GM19240 (cell line): ENCODE results near the gene TOR1AIP1.

Experiments used
- DNase-seq: peaks from one replicate; pipeline ENCODE4 v3.0.0; 2011; ENCODE audit warnings: low spot score; ENCODE audit not compliant: insufficient read length

Gene TOR1AIP1

DNA sequence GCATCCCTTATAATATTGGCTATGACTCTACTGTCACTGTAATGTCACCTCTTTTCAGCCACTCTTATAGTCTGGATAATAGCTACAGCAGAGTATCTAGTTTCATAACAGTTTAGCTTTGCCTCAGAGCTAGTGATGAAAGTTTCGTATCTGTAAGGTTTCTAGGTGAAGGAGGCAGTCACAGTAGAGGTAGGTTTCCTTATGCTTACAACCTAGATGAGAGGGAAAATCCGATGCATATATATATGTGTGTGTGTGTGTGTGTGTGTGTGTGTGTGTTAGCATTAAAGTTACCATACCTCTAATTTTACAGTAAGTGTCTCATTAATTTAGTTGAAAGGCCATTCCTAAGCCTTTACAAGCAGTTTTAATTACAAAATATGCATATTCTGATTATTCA, 2.3 kb upstream of the TOR1AIP1 start:
- no peak for DNase-seq

- no peak for DNase-seq
These were observed 338 bp upstream of the TOR1AIP1 start for GRCh38 chr1:179881642-179882252.

DNA sequence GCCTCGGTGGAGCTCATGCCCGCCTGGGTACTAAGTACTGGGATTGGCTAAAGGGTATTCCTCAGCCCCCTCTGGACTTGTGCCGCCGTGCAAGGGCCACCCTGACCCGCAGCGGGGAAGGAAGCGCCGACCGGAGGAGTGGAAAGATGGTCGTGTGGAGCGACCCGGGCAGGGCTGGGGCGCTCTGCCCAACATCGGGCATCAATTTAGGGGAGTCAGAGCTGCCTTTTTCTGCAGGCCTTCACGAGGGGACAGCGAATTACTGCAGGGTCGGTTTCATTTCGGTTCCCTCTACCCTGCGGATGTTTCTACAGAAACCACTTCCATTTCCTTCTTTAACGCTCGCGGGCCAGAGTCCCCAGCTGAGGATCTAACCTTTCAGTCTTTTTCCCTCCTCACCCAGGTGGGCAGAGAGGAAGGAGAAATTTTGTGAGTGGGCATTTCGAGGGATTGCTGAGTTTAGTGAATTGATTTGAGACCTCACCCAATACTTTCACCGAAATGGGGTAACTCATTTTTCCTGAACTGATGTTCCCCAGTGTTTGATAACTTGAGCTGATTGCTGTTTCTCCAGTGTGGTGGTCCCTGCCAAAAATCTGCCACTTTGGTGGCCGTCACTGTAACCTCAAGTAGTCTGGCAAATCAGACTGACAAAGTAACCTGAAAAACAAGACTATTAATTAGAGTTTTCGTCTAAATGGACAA, 1.1 kb downstream of the TOR1AIP1 start:
- no peak for DNase-seq

- DNase-seq, result no peak
These were observed 1.7 kb downstream of the TOR1AIP1 start for GRCh38 chr1:179883745-179884138.

GRCh38 chr1:179888071-179888470, 6.0 kb downstream of the TOR1AIP1 start:
- no peak for DNase-seq

DNA sequence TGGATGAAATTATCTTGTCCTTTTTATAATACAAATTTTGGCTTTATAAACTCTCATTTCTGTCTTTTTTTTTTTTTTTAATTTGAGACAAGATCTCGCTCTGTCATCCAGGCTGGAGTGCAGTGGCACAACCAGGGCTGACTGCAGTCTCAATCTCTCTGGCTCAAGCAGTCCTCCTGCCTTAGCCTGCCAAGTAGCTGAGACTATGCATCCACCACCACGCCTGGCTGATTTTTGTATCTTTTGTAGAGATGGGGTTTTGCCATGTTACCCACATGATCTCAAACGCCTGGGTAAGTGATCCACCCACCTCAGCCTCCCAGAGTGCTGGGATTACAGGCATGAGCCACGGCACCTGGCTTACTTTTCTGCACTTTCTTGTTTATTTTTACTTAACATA, 7.5 kb downstream of the TOR1AIP1 start:
- DNase-seq, result no peak

DNA sequence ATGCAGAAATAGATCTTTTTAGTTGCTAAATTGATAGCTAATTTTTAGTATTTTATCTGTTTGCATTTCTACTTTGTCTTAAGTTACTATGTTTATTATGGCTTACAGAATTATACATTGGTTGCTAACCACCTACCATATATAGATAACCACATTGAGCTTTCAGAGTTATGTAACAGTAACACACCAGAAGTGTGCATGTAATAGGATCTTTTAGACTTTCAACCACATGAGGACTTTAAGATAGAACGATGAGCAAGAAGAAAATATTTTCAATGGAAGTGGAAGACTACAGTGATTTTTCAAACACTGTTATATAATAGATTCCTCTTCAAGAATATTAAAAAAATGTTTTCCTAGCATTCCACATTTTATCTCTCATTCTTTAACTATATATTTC, 28.8 kb downstream of the TOR1AIP1 start:
- no peak for DNase-seq

DNA sequence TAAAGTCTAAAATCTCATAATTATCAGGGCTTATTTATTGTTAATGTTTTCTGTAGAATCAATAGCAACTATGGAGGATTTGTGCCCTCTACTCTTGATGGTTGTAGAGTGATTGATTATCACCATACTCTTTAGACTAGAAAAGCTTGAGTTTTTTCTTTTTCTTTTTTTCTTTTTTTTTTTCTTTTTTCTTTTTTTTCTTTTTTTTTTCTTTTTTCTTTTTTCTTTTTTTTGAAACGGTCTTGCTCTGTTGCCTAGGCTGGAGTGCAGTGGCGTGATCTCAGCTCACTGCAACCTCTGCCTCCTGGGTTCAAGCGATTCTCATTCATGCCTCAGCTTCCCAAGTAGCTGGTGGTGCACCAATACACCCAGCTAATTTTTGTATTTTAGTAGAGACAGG, 29.7 kb downstream of the TOR1AIP1 start:
- DNase-seq, result no peak

- DNase-seq, result no peak
These were observed 35.7 kb downstream of the TOR1AIP1 start for GRCh38 chr1:179917601-179918429.

DNA sequence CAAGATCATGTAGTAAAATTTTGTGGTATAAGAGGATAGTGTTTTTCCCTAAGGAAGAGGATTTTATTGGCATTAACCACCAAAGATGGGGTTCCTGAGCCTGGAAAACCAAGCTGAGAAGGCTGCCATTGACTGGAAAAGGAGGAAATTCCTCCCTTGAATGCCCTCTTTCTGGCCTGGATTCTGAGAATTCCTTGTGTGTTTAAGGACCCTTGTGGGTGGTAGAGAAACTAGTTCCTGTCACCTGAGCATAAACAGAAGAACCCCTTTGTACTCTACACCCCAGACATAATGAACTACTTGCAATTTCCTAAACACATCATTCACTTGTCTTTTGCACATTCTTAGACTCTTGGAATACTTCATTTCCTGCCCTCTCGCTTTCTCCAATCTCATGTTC, 39.4 kb downstream of the TOR1AIP1 start:
- no peak for DNase-seq

DNA sequence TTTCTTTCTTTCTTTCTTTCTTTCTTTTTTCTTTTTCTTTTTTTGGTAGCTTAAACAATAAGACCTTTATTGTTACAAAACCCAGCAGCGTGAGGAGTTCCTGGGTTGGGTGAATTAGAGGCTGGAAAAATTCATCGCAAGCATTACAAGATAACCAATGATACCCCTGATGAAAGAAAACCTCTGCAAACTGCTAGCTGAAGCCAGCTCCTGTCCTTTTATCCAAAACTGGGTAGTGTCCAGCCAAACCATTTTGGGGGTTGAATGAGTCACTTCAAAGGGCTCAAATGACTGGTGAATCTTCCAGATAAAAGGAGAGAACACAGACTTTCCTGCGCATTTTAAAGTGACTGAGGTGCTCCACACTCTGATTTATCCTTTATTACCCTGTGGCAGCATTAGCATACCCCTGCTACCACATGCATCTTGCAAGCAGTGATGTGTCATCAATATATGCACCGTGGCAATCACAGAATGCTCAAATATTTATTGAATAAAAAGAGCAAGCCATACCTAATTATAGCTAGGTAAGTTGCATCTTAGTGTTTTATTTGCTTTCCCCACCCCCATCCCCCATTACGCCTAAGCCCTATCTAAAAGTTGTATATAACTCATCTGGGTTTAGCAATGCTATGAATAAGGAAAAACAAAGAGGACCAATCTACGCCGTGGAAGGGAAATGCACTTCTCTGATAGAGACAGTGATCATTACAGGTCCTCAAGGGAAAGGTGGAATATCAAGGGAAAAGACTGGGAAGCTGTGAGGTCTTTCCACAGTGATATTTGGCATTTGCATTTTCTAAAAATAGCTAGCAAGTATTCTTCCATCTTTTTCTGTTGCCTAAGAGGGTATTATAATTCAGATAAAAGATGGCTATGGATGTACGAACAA, 40.1 kb downstream of the TOR1AIP1 start:
- DNase-seq, result no peak

- DNase-seq, result no peak
These were observed 40.9 kb downstream of the TOR1AIP1 start for GRCh38 chr1:179923029-179923428.

GRCh38 chr1:179924268-179924667, 42.2 kb downstream of the TOR1AIP1 start:
- DNase-seq, result no peak

GRCh38 chr1:179925302-179925701, 43.2 kb downstream of the TOR1AIP1 start:
- DNase-seq, result no peak

DNA sequence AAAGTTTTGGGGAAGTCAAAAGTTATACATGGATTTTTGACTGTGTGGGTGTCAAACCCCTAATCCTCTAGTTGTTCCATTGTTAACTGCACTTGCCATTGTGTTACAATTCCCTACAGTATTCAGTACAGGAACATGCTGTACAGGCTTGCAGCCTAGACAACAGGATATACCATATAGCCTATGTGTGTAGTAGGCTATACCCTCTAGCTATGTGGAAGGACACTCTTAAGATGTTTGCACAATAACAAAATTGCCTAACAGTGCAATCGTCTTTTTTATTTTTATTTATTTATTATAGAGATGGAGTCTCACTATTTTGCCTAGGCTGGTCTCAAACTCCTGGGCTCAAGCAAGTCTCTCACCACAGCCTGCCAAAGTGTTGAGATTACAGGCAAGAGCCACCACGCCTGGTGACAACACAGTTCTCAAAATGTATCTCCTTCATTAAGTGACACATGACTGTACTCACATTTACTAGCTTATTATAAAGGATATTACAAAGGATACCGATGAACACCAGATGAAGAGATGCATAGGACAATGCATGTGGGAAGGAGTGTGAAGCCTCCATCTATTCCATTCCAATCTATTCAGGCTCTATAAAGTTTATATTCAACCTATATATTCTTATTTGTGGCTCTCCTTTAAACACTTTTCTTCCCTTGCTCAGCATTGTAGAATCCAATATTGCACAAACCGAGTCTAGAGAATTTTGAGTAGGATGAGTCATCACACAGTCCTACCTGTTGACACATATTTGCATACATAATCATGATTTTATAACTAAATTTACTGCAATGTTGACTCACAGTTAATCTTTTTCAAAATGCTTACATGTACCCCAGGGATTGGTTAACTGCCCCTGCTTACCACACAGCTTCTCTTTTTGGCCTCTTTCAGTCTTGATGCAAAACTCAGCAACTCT, 44.1 kb downstream of the TOR1AIP1 start:
- DNase-seq, result no peak

- no peak for DNase-seq
These were observed 44.7 kb downstream of the TOR1AIP1 start for GRCh38 chr1:179926850-179927205.

- DNase-seq, result no peak
These were observed 48.1 kb downstream of the TOR1AIP1 start for GRCh38 chr1:179929955-179930798.

DNA sequence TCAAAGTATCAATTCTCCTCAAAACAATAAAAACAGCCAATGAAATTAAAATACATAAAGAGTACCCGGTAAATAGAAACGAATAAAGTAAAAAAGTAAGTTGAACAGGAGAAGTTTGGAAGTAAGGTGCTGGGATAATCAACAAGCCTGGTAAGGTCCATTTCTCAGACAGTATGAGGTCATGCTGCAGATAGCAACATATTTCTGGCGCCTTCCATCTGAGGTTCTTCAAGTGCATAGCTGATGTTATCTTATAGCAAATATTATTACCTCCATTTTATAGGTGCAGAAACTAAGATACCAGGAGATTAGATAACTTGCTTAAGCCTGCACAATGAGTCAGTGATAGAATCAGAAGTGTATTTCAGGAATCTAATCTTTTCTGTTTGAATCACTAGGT, 48.8 kb downstream of the TOR1AIP1 start:
- DNase-seq, result no peak

GRCh38 chr1:179933219-179933618, 51.1 kb downstream of the TOR1AIP1 start:
- no peak for DNase-seq
